ENCODE data around the gene CPNE4.

The CPNE4 gene

GRCh38 chr3:131591394-131592014 is 443.3 kb downstream of the CPNE4 start:
- no peak overlapping the region for H3K4me3 ChIP-seq (ENCODE audit: low read depth, low read length)
- no peak for TF ChIP-seq CTCF (IDR thresholded peaks at IDR 0.05; ENCODE audit: borderline replicate concordance, insufficient read depth, low read depth, low read length)

GRCh38 chr3:131586277-131586676 is 448.5 kb downstream of the CPNE4 start:
- TF ChIP-seq CTCF (IDR thresholded peaks at IDR 0.05; ENCODE audit: borderline replicate concordance, insufficient read depth, low read depth, low read length): no peak
- H3K4me3 ChIP-seq (ENCODE audit: low read depth, low read length): no peak overlapping the region

- no peak overlapping the region for H3K4me3 ChIP-seq (ENCODE audit: low read depth, low read length)
- no peak for TF ChIP-seq CTCF (IDR thresholded peaks at IDR 0.05; ENCODE audit: borderline replicate concordance, insufficient read depth, low read depth, low read length)
Measured at GRCh38 chr3:131582438-131582837, 452.4 kb downstream of the CPNE4 start.

- no peak overlapping the region for H3K4me3 ChIP-seq (ENCODE audit: low read depth, low read length)
- TF ChIP-seq CTCF (IDR thresholded peaks at IDR 0.05; ENCODE audit: borderline replicate concordance, insufficient read depth, low read depth, low read length): no peak
Measured at GRCh38 chr3:131568460-131568859, 466.4 kb downstream of the CPNE4 start.

GRCh38 chr3:131564812-131565211 is 470.0 kb downstream of the CPNE4 start:
- H3K4me3 ChIP-seq (ENCODE audit: low read depth, low read length): no peak overlapping the region
- no peak for TF ChIP-seq CTCF (IDR thresholded peaks at IDR 0.05; ENCODE audit: borderline replicate concordance, insufficient read depth, low read depth, low read length)

- no peak for TF ChIP-seq CTCF (IDR thresholded peaks at IDR 0.05; ENCODE audit: borderline replicate concordance, insufficient read depth, low read depth, low read length)
- H3K4me3 ChIP-seq (ENCODE audit: low read depth, low read length): no peak overlapping the region
Measured at GRCh38 chr3:131561511-131561910, 473.3 kb downstream of the CPNE4 start.

GRCh38 chr3:131560795-131561194 is 474.0 kb downstream of the CPNE4 start:
- no peak overlapping the region for H3K4me3 ChIP-seq (ENCODE audit: low read depth, low read length)
- no peak for TF ChIP-seq CTCF (IDR thresholded peaks at IDR 0.05; ENCODE audit: borderline replicate concordance, insufficient read depth, low read depth, low read length)
